COR-L47 (cell line): ENCODE results near the gene ALG1L2.
"Not testable (repeated sequence)": the region's sequence is repeated elsewhere in the genome, so short reads cannot be mapped to it uniquely, and the experiment has no call there.

Experiments
- DNase-seq: peaks from one replicate; lab custom pipeline; 2025; lab: John Stamatoyannopoulos, UW

ALG1L2 gene

DNA sequence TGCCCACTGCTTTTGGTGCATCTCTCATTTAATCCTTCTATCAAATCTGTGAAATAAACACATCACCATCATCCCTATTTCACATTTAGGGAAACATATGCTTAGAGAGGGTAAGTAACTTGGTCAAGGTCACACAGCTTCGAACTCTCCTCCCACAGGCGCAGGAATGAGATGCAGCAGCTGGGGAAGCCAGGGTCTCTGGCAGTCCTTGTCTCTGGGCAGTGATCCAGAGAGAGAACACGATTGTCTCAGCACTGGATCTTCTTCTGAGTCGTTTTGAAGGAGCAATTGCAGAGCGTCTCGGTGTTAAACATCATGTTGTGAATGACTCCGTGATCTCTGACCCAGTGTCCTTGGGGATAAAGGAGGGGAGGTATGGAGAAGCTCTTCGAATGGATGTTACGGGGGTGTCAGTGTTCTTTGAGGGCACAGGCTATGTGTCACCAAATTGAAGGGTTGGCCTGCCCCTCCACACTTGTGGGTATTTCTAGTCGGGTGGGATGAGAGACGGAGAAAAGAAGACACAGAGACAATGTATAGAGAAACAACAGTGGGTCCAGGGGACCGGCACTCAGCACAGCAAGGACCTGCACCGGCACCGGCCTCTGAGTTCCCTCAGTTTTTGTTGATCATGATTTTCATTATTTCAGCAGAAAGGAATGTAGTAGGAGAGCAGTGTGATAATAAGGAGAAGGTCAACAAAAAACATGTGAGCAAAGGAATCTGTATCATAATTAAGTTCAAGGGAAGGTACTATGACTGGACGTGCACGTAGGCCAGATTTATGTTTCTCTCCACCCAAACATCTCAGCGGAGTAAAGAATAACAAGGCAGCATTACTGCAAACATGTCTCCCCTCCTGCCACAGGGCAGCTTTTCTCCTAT, 41.5 kb downstream of the ALG1L2 start:
- DNase-seq, result not testable (repeated sequence)

DNA sequence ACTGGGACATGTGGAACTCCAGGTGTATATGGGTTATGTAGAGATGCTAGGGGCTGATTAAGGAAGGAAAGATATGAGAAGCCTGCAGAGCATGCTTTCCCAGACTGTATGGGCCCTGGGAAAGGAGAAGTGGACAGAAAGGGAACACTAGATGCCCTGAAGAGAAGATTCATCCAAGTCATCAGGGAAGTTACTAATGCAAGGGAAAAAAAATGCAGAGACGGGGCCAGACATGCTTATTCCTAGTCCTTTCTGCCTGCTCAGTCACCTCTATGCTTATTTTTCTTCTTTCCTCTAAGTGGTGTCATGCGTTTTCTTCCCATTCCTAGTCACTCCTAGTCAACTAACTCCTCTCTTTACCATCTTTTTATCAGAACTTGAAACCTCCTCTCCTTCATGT, 43.8 kb downstream of the ALG1L2 start:
- not testable (repeated sequence) for DNase-seq

DNA sequence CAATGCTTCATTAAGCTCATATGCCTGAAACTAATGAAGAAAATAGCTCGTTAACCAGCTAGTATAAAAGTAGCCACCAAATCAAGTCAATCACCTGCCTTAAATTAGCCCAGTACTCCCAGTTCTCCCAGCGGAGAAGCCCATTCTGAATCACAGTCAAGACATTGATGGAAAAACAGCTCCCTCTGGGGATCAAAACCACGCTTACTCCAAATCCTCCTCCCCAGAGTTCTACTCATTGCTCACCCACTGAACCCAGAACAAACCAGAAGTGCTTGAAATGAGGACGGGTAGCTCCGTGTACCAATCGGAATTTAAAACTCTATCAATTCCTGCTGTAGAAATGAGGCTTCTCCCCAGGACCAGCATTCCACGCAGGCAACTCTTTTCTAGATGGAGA, 54.7 kb downstream of the ALG1L2 start:
- DNase-seq, result not testable (repeated sequence)

DNA sequence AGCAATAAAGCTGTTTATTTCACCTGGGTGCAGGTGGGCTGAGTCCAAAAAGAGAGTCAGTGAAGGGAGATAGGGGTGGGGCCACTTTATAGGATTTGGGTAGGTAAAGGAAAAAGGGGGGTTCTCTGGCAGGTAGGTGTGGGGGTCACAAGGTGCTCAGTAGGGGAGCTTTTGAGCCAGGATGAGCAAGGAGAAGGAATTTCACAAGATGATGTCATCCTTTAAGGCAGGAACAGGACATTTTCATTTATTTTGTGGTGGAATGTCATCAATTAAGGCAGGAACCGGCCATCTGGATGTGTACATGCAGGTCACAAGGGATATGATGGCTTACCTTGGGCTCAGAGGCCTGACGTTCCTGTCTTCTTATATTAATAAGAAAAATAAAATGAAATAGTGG, 56.1 kb downstream of the ALG1L2 start:
- DNase-seq, result not testable (repeated sequence)

DNA sequence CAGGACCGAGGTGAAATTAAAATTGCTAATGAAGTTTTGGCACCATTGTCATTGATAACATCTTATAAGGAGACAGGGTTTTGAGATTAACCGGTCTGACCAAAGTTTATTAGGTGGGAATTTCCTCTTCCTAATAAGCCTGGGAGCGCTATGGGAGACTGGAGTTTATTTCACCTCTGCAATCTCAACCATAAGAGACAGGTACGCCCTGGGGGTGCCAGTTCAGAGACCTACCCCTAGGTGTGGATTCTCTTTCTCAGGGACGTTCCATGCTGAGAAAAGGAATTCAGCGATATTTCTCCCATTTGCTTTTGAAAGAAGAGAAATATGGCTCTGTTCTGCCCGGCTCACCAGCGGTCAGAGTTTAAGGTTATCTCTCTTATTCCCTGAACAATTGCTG, 57.4 kb downstream of the ALG1L2 start:
- DNase-seq, result not testable (repeated sequence)

DNA sequence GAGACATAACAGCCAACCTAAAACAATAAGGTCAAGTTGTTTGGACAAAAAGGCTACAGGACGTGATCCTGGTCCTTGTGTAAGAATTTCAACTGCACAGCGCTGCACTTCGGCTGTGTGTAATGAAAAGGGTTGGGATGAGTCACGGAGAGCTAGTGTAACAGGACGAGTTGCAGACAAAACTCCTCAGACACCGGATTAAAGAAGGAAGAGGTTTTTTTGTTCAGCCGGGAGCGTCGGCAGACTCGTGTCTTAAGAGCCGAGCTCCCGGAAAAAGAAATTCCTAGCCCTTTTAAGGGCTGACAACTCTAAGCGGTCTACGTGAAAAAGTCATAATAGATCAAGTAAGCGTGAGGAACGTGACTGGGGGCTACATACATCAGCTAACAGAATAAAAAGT, 59.1 kb downstream of the ALG1L2 start:
- DNase-seq, result not testable (repeated sequence)

DNA sequence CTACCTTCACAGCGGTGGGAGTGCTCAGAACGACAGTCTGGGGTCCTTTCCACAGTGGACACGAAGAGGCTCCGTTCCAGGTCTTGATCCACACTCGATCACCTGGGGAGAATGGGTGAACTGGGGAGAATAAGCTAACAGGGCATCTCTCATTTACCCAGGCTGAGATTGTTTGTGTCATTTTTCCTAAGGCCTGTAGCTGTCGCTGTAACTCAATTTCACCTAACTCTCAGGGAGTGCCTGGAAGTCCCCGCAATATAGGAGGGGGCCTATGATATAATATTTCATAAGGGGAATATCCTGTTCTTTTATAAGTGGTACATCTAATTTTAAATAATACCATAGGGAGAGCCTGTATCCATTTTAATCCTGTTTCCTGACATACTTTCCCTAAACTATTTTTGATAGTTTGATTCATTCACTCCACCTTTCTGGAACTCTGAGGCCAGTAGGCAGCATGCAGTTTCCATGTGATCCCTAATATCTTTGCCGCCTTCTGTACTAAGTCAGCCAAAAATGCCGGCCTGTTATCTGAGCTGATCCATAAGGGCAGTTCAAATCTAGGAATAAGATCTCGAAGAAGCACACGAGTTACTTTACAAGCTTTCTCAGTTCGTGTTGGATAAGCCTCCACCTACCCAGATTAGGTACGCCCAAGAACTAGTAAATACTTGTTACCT, 62.2 kb downstream of the ALG1L2 start:
- DNase-seq, result not testable (repeated sequence)

DNA sequence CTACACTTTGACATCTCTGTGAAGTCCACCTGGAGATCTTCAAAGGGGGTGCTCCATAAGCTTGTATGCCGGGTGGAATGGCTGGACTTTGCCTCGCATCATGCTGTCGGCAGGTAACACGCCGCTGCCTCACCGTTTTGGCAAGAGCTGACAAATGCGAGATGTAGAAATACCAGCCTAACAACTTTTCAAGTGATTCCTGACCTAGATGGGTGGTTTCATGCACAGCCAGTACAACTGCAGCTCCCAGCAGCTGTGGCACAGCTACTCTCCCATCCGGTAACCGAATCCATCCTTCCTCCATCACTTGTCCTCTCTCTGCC, 62.7 kb downstream of the ALG1L2 start:
- DNase-seq, result not testable (repeated sequence)

DNA sequence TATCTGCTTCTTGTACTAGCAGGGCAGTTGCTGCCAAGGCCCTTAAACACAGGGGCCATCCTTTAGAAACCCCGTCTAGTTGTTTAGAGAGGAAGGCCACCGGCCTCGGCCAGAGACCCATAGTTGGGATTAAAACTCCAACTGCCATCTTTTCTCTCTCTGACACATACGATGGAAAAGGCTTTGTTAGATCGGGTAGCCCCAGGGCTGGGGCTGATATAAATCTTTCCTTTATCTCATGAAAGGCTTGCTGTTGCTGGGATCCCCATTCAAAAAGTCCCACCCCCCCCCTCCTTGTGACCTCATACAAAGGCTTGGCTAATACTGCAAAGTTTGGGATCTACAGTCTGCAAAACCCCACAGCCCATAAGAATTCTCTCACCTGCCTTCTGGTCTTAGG, 63.8 kb downstream of the ALG1L2 start:
- DNase-seq, result not testable (repeated sequence)

DNA sequence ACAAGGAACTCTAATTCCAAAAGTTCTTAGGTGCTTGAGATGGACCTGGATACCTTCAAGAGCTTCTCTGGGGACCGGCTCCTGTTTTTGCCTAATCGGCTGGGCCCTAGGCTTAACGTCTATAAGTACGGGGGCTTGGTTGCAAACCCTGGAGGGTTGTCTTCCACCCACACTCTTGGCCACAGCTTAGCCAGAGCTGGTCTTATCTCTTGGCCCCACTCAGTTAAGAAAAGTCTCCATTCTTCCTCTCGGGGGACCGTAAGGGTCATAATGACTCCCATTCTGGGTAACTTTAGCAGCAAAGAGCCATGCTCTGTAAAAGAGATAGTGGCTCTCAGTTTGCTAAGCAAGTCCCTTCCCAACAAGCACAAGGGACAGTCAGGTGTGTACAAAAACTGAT, 64.8 kb downstream of the ALG1L2 start:
- not testable (repeated sequence) for DNase-seq
